ENCODE data around the gene UNC119B.

UNC119B gene

GRCh38 chr12:120688527-120689071, 21.7 kb upstream of the UNC119B start:
- no peak for DNase-seq

- DNase-seq, result no peak
Observed at GRCh38 chr12:120689397-120690082, 20.7 kb upstream of the UNC119B start.

GRCh38 chr12:120690083-120690450, 20.2 kb upstream of the UNC119B start:
- DNase-seq, result no peak

GRCh38 chr12:120690978-120691377, 19.3 kb upstream of the UNC119B start:
- no peak for DNase-seq

DNA sequence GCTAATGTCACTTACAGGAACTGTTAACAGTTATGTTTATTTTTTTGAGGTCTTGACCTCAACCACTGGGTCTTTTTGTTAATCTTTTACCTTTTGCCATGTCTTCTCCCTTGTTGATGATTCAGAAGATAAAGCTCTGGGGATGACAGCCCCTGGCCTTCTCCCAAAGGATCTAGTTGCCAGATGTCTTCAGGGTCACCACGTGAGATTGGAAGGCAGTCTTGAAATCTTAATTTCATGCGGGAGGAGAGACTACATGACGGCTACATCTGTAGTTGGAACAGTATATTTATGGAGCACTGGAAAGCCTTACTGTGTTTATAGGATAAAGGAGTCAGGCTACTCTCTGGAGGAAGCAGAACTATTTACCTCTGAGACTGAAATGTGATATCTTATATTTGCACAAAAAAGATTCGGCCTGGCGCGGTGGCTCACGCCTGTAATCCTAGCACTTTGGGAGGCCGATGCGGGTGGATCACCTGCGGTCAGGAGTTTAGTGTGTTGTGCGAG, 17.7 kb upstream of the UNC119B start:
- DNase-seq, result no peak

GRCh38 chr12:120693848-120694247, 16.4 kb upstream of the UNC119B start:
- no peak for DNase-seq

GRCh38 chr12:120696626-120697025, 13.6 kb upstream of the UNC119B start:
- DNase-seq, result no peak

- DNase-seq, result no peak
Observed at GRCh38 chr12:120697344-120697743, 12.9 kb upstream of the UNC119B start.

DNA sequence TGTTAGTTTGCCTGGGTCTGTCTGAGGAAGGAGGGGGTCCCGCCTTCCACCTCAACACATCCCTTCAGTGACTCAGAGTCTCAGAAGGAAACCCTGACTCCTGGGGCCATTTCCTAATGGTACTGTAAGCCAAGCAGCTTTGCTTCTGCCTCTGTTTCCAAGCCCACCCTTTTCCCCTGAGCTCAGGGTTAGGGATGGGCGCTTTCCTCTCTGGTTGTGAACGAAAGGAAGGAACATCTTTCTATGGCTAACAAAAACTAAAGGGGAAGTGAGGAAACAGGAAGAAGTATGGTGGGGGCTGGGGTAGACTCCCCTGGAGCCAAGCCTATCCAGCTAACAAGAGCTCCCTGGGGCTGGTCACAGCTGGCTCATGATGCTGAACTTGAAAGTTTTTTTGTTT, 11.6 kb upstream of the UNC119B start:
- DNase-seq, result no peak

DNA sequence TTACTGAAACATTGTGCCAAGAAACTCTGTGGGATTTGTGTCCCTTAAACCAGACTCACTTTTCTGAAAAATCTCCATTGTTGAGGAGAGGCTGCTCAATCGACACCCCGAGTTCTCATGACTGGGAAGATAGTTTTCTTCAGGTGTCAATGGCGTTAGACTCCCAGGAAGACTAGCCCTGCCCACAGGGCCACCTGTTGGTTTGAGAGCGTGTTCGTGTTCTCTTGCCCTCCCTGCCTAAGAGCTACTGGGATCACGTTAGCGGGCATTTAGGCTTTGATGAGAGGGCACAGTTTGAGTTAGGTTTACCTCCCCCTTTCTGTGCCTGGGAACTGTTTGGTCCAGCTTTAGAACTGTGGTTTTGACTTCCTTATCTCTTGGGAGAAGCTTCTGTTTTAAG, 10.7 kb upstream of the UNC119B start:
- no peak for DNase-seq

GRCh38 chr12:120700886-120701285, 9.4 kb upstream of the UNC119B start:
- no peak for DNase-seq

DNA sequence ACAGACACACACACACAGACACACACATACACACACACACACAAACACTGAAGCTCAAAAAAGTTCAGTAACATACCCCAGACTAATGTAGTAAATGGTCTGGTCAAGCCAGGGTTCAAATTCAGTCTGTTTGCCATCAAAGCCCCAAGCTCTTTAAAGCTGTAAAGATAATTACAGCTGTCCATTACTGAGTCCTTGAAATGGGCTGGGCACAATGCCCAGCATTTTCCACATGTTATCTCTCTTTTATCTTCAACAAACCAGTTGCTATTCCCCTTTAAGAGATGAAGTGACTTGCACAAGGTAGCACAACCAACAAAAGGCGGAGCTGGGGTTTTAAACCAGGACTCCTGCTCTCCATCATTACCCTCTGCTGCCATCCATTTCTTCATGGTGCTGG, 7.6 kb upstream of the UNC119B start:
- DNase-seq, result no peak

DNA sequence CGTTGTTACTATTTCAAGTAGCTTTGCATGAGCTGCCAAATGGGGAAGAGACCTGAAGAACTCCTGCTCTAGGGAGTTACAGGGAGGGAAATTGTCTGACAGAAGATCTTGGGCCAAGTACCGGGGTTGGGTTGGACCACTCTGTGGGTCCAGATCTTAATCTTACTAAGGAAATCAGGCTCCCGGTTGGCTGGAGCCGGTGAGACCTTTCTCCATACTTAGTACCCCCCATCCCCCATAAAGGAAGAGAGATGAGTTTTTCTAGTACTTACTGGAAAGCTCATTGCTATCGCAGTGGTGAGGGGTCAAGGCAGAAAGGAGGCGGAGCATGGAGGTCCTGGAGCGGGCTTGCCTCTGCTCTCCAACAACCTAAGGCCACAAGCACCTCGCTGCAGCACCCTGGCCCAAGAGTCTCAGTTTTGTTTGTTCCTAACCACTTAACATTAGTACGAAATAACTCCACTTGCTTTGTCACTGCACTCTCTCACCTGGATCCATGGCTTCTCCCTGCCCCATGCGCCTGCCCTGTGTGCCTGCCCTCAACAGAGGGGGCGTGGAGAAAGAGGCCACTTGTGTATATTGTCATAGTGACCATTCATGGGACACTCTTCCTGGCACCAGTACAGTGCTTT, 6.8 kb upstream of the UNC119B start:
- no peak for DNase-seq

DNA sequence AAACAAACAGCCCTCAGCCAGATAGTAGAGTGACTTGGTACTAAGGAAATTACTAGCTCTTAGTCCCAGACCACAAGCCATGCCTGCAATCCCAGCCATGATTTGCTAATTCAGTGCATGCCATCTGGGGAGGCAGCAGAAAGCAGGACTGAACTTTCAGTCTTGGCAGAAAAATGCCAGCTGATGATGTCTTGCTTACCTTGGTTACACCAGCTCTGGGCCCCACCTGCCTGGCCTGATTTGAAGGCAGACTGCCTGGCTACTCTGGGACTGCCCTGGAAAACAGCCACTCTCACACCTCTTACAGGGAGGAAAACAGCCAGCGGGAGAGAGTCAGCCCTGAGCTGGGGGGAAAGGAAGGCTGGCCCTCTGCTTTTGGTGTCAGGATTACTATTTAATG, 4.6 kb upstream of the UNC119B start:
- no peak for DNase-seq

DNA sequence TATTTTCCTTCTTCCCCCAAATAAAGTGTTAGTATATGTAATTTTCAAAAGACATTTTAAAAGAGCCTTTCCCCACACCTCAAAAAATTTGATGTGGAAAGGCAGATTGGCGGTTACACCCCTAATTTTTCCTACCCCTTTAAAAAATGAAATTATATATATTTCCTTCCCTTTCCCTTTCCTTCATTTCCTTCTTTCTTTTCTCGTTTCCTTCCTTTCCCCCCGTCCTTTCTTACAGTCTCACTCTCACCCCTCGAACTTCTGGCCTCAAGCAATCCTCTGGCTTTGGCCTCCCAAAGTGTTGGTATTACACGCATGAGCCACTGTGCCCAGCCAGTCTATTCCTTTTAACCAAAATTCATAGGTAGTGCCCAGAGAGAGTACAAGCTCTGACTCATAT, 4.2 kb upstream of the UNC119B start:
- no peak for DNase-seq

DNA sequence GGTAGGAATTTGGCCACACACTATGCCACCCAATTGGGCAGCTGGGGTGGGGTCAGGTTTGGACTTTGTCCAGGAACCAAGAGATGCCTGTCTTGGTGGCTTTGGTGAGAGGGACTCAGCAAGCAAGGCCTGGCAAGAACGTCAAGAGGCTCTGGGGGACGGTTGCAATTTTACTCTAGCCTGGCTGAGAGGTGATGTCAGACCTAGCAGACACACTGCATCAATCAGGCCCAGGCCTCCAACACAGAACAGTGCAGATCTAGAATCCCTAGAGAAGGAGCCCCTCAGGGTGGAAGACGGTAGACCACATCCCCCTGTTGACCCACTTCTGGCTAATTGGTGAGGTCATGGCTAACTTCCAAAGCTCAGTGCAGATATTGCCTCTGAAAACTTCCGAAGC, 1.6 kb upstream of the UNC119B start:
- DNase-seq, result no peak

- peak; percentile 21 for DNase-seq
Observed at GRCh38 chr12:120710805-120711296, 593 bp downstream of the UNC119B start.

DNA sequence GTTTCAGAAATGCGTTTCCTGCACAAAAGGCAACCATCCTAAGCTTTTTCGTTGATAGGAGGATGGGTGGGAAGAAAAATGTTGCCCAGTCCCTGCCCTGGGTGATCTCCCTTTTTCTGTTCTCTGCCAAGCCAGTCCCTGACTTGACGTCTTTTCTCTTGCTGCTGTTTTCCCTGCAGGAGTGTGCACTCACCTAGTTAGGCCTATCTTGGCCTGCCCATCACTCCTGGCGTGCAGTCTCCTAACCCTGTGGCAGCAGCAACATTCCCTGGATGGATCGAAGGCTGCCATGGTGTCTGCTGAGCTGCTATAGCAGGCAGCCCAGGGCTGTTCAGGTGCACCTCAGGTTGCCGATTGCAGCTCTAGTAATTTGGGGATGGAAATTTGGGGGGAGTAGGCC, 1.2 kb downstream of the UNC119B start:
- no peak for DNase-seq

DNA sequence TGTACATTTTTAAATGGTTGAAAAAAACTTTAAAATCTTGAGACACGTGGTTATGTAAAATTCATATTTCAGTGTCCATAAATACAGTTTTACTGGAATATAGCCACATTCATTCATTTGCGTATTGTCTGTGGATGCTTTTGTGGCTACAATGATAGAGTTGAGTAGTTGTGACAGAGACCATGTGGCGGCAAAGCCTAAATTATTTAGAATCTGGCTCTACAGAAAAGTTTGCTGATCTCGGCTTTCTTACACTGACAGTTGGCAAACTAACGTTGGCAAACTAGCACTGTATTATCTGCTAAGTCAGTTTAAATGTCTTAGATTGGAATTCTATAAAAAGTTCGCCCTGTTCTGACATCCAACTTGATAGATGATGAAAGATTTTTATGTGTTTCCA, 2.4 kb downstream of the UNC119B start:
- no peak for DNase-seq

DNA sequence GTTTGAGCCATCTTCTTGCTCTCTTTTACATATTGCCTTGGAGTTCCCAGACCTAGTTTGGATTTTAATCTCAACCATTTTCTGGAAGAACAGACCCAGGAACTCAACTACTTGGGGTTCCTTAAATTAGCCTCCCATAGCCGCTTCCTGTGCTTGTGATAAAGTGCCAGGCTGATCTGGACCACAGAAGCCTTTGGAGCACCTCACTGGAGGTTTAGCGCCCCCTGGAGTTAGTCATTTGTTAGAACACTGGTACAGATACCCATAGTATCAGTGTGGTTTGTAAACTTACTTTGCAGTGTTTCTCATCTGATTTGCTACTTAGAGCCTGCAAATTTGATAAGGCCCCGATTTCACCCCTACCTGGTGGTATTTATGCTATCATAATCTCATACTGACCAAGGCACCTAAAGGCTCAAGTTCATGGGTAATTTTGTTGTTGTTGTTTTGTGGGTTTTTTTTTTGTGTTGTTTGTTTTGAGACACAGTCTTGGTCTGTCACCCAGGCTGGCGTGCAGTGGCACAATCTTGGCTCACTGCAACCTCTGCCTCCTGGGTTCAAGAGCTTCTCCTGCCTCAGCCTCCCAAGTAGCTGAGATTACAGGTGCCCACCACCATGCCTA, 3.7 kb downstream of the UNC119B start:
- peak; percentile 73 for DNase-seq

DNA sequence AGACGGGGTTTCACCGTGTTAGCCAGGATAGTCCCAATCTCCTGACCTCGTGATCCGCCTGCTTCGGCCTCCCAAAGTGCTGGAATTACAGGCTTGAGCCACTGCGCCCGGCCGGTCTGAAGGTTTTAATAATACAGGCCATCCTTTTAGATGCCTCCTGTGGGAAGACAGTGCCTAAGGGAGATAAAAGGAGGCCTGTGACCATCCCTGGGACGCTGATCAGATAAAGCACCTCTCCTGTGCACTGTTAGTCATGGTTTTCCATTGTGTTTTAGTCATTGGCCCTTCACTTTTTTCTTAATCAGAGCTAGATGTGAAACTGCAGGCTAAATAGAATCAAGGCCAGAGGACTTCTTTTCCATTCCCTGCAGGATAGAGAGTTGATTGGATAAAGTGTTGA, 7.8 kb downstream of the UNC119B start:
- DNase-seq, result no peak

DNA sequence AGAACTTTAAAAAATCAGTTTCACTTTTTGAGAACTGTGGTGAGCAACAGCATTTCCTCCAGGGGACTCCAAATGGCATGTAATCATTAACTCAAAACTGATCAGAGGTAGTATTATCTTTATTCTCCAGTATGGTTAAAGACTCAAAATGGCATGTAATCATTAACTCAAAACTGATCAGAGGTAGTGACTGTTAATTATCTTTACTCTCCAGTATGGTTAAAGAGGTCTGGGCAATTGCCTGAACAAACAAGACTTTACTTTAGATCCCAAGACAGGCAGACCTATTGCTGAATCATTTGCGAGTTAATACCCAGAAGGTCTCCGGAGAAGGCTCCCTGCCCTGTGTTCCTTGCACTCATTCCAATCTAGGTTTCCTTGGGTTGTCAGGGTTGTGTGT, 8.8 kb downstream of the UNC119B start:
- DNase-seq, result no peak

- DNase-seq, result no peak
Observed at GRCh38 chr12:120719496-120720233, 9.4 kb downstream of the UNC119B start.

Measured in stimulated activated CD4-positive, alpha-beta T cell treated with anti-CD3 and anti-CD28 coated beads, Interleukin-1b, Interleukin-23, amount 100 ng/mL, for 48 hours (primary cell).